HepG2 (cell line): ENCODE measurements around the gene SYS1. TPM values are rescaled to one million over a fixed set of nuclear protein-coding genes. Genes with fewer than 3 reads are reported as not detected.

ENCODE experiments used
- CBFB ChIP-seq: sonication (generic); formaldehyde crosslinking; IDR thresholded peaks from 2 replicates; pipeline ENCODE4 v1.4.0; 2020; ENCODE audit warnings: missing genetic modification reagents
- CCAR2 ChIP-seq: fragments of 200-400 bp; formaldehyde crosslinking; optimal IDR thresholded peaks from 2 replicates; pipeline ENCODE3; 2018; ENCODE audit warnings: low read depth, mild to moderate bottlenecking, low read length, moderate library complexity
- CENPT ChIP-seq: sonication (generic); formaldehyde crosslinking; IDR thresholded peaks from 2 replicates; pipeline ENCODE4 v1.8.0; 2022; ENCODE audit warnings: low read depth, mild to moderate bottlenecking, moderate library complexity, missing genetic modification reagents
- FIP1L1 ChIP-seq: fragments of 200-400 bp; formaldehyde crosslinking; IDR thresholded peaks from 2 replicates; pipeline ENCODE4 v1.6.1; 2018; ENCODE audit warnings: low read depth, mild to moderate bottlenecking, low read length, moderate library complexity, borderline replicate concordance; ENCODE audit not compliant: insufficient read depth
- GATAD2A ChIP-seq: IDR thresholded peaks from 2 replicates; pipeline ENCODE4 v1.6.1; 2016
- HCFC1 ChIP-seq: fragments of 150-350 bp; IDR thresholded peaks from 2 replicates; pipeline ENCODE4 v1.6.1; 2014; ENCODE audit warnings: low read depth, low read length
- HOXA5 ChIP-seq: sonication (generic); formaldehyde crosslinking; IDR thresholded peaks from 2 replicates; pipeline ENCODE4 v1.4.0; 2020; ENCODE audit warnings: missing genetic modification reagents
- MEF2D ChIP-seq: sonication (generic); formaldehyde crosslinking; IDR thresholded peaks from 2 replicates; pipeline ENCODE4 v1.5.1; 2020; ENCODE audit warnings: mild to moderate bottlenecking, missing genetic modification reagents
- POGK ChIP-seq: sonication (generic); formaldehyde crosslinking; conservative IDR thresholded peaks from 2 replicates; pipeline ENCODE4 v1.8.0; 2022; ENCODE audit warnings: mild to moderate bottlenecking, moderate library complexity, missing genetic modification reagents
- SMAD3 ChIP-seq: sonication (generic); formaldehyde crosslinking; IDR thresholded peaks from 2 replicates; pipeline ENCODE4 v1.4.0; 2020; ENCODE audit warnings: missing genetic modification reagents
- SMAD9 ChIP-seq: sonication (generic); formaldehyde crosslinking; IDR thresholded peaks from 2 replicates; pipeline ENCODE4 v1.5.1; 2020; ENCODE audit warnings: mild to moderate bottlenecking, missing genetic modification reagents
- ZMAT5 ChIP-seq: sonication (generic); formaldehyde crosslinking; IDR thresholded peaks from 2 replicates; pipeline ENCODE4 v1.5.0; 2020; ENCODE audit warnings: mild to moderate bottlenecking, low read depth, missing genetic modification reagents, borderline replicate concordance
- ZNF121 ChIP-seq: sonication (generic); formaldehyde crosslinking; IDR thresholded peaks from 2 replicates; pipeline ENCODE4 v1.5.0; 2020; ENCODE audit warnings: mild to moderate bottlenecking, missing genetic modification reagents
- ZNF230 ChIP-seq: sonication (generic); formaldehyde crosslinking; IDR thresholded peaks from 2 replicates; pipeline ENCODE4 v1.4.0; 2020; ENCODE audit warnings: mild to moderate bottlenecking, missing genetic modification reagents
- ZNF550 ChIP-seq: sonication (generic); formaldehyde crosslinking; IDR thresholded peaks from 2 replicates; pipeline ENCODE4 v1.4.0; 2020; ENCODE audit warnings: mild to moderate bottlenecking, missing genetic modification reagents, borderline replicate concordance
- ZNF576 ChIP-seq: sonication (generic); formaldehyde crosslinking; IDR thresholded peaks from 2 replicates; pipeline ENCODE4 v1.4.0; 2020; ENCODE audit warnings: mild to moderate bottlenecking, missing genetic modification reagents
- ZNF615 ChIP-seq: sonication (generic); formaldehyde crosslinking; IDR thresholded peaks from 2 replicates; pipeline ENCODE4 v1.5.0; 2020; ENCODE audit warnings: mild to moderate bottlenecking, missing genetic modification reagents, borderline replicate concordance
- polyA plus RNA-seq, 8 experiments: library from polyadenylated mRNA; depleted of rRNA in 3 of 8; stranded (reverse) in 7 of 8; unstranded in 1 of 8; fragments of >200 nt; fragmentation: Illumina TruSeq in 4 of 8; extraction: Trizol in 4 of 8; gene quantifications; 2 replicates each; pipeline versions ENCODE4 v1.2.1 to v1.2.3, GENCODE V29; 2011 to 2016; ENCODE audit warnings: low read depth in 4 of 8, missing spikeins in 1 of 8, mixed read lengths in 1 of 8; ENCODE audit not compliant: insufficient read depth in 1 of 8
- total RNA-seq, 5 experiments: library from RNA; depleted of rRNA; stranded (reverse); fragments of >200 nt; fragmentation: Illumina TruSeq; extraction: Trizol; gene quantifications; 2 replicates each; pipeline ENCODE4 v1.2.3, GENCODE V29; 2016; ENCODE audit warnings: low read depth in 1 of 5
- TF ChIP-seq, protein P1 (sequence below): sonication (generic); formaldehyde crosslinking; IDR thresholded peaks from 2 replicates; pipeline ENCODE4 v1.9.0; 2021; ENCODE audit warnings: missing genetic modification reagents, borderline replicate concordance
- TF ChIP-seq, protein P2 (sequence below): sonication (generic); formaldehyde crosslinking; IDR thresholded peaks from 2 replicates; pipeline ENCODE4 v1.4.0; 2020; ENCODE audit warnings: missing genetic modification reagents, mild to moderate bottlenecking, borderline replicate concordance

SYS1 gene
- total and polyA plus RNA-seq, 2 of the 13 experiments (the other 11 are each of a cell fraction or from before 2014, with no cell fraction given) = 38.3 to 65.6 TPM

GRCh38 chr20:45347936-45348778, 14.8 kb upstream of the SYS1 start, which contains the start of gene SDC4 (continued):
- no peak for TF ChIP-seq ZNF576 (CRISPR knock-in tag)
- TF ChIP-seq, protein P1, sequence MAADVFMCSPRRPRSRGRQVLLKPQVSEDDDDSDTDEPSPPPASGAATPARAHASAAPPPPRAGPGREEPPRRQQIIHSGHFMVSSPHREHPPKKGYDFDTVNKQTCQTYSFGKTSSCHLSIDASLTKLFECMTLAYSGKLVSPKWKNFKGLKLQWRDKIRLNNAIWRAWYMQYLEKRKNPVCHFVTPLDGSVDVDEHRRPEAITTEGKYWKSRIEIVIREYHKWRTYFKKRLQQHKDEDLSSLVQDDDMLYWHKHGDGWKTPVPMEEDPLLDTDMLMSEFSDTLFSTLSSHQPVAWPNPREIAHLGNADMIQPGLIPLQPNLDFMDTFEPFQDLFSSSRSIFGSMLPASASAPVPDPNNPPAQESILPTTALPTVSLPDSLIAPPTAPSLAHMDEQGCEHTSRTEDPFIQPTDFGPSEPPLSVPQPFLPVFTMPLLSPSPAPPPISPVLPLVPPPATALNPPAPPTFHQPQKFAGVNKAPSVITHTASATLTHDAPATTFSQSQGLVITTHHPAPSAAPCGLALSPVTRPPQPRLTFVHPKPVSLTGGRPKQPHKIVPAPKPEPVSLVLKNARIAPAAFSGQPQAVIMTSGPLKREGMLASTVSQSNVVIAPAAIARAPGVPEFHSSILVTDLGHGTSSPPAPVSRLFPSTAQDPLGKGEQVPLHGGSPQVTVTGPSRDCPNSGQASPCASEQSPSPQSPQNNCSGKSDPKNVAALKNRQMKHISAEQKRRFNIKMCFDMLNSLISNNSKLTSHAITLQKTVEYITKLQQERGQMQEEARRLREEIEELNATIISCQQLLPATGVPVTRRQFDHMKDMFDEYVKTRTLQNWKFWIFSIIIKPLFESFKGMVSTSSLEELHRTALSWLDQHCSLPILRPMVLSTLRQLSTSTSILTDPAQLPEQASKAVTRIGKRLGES (CRISPR knock-in tag) = peak; percentile 41; the same call in 1 of the 2 replicates
- no peak for TF ChIP-seq ZNF615 (CRISPR knock-in tag)
- TF ChIP-seq HCFC1 = no peak
- peak; percentile 63; the same call in 1 of the 2 replicates for TF ChIP-seq FIP1L1
- no peak for TF ChIP-seq SMAD3 (CRISPR knock-in tag)
- no peak for TF ChIP-seq ZNF121
- TF ChIP-seq, protein P2, sequence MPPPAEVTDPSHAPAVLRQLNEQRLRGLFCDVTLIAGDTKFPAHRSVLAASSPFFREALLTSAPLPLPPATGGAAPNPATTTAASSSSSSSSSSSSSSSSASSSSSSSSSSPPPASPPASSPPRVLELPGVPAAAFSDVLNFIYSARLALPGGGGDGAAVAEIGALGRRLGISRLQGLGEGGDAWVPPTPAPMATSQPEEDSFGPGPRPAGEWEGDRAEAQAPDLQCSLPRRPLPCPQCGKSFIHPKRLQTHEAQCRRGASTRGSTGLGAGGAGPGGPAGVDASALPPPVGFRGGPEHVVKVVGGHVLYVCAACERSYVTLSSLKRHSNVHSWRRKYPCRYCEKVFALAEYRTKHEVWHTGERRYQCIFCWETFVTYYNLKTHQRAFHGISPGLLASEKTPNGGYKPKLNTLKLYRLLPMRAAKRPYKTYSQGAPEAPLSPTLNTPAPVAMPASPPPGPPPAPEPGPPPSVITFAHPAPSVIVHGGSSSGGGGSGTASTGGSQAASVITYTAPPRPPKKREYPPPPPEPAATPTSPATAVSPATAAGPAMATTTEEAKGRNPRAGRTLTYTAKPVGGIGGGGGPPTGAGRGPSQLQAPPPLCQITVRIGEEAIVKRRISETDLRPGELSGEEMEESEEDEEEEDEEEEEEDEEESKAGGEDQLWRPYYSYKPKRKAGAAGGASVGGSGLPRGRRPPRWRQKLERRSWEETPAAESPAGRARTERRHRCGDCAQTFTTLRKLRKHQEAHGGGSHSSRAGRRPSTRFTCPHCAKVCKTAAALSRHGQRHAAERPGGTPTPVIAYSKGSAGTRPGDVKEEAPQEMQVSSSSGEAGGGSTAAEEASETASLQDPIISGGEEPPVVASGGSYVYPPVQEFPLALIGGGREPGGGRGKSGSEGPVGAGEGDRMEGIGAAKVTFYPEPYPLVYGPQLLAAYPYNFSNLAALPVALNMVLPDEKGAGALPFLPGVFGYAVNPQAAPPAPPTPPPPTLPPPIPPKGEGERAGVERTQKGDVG (CRISPR knock-in tag) = peak; percentile 81; the same call in 1 of the 2 replicates
- peak; percentile 76 for TF ChIP-seq MEF2D (CRISPR knock-in tag)
- TF ChIP-seq HOXA5 (CRISPR knock-in tag) = peak; percentile 73; the same call in 1 of the 2 replicates
- no peak; the same call in 1 of the 2 replicates for TF ChIP-seq CENPT
- TF ChIP-seq CBFB = peak; percentile 60
- no peak for TF ChIP-seq CCAR2
- TF ChIP-seq GATAD2A (CRISPR knock-in tag) = peak; percentile 1; the same call in 1 of the 2 replicates
- TF ChIP-seq SMAD9 (CRISPR knock-in tag) = 0 out of 2 replicates have a peak, but pooled peaks have one; percentile 15
- TF ChIP-seq ZMAT5 (CRISPR knock-in tag) = no peak
- TF ChIP-seq POGK (CRISPR knock-in tag) = peak; percentile 83; the same call in 1 of the 2 replicates
- no peak for TF ChIP-seq ZNF550 (CRISPR knock-in tag)
- no peak; the same call in 1 of the 2 replicates for TF ChIP-seq ZNF230 (CRISPR knock-in tag)
